Fibroblast of lung (primary cell): ENCODE data around the gene ADNP. TPM values are rescaled to one million over a fixed set of nuclear protein-coding genes. Genes with fewer than 3 reads are reported as not detected.

Experiments
- DNase-seq, 2 donors: peaks; one replicate each; pipeline versions ENCODE4 v3.0.0 to v3.0.0-alpha.2; 2010; ENCODE audit warnings: low read depth in 2 of 2
- H2AFZ ChIP-seq: 2 replicates; pipeline ENCODE4 v1.5.1; 2012; ENCODE audit warnings: low read length, control low read depth, inconsistent platforms
- H3K27ac ChIP-seq: 2 replicates; pipeline ENCODE4 v1.5.1; 2011; ENCODE audit warnings: low read length, control low read depth; ENCODE audit not compliant: insufficient read depth
- H3K27me3 ChIP-seq: 2 replicates; pipeline ENCODE4 v1.5.1; 2011; ENCODE audit warnings: mild to moderate bottlenecking, low read length; ENCODE audit not compliant: control insufficient read depth, insufficient read depth
- H3K36me3 ChIP-seq: 2 replicates; pipeline ENCODE4 v1.5.1; 2011; ENCODE audit warnings: low read length; ENCODE audit not compliant: control insufficient read depth, insufficient read depth
- H3K4me1 ChIP-seq: 2 replicates; pipeline ENCODE4 v1.5.1; 2011; ENCODE audit warnings: low read length; ENCODE audit not compliant: control insufficient read depth, insufficient read depth; ENCODE audit errors: extremely low read depth
- H3K4me2 ChIP-seq: 2 replicates; pipeline ENCODE4 v1.5.1; 2011; ENCODE audit warnings: low read length, control low read depth; ENCODE audit not compliant: insufficient read depth; ENCODE audit errors: extremely low read depth
- H3K4me3 ChIP-seq, 4 experiments: fragments of 200-600 bp in 1 of 4; sonication (generic) in 1 of 4; replicated peaks in 1 of 4; 2 replicates each; pipeline ENCODE4 v1.5.1; 2011 to 2016; ENCODE audit warnings: low read length in 4 of 4, low read depth in 3 of 4, mild to moderate bottlenecking in 3 of 4, control low read depth in 2 of 4, inconsistent platforms in 1 of 4, mixed read lengths in 1 of 4; ENCODE audit not compliant: insufficient read depth in 1 of 4; ENCODE audit errors: control extremely low read depth in 1 of 4
- H3K79me2 ChIP-seq: 2 replicates; pipeline ENCODE4 v1.5.1; 2012; ENCODE audit warnings: mild to moderate bottlenecking, low read length, inconsistent platforms; ENCODE audit not compliant: control insufficient read depth, insufficient read depth
- H3K9ac ChIP-seq: 2 replicates; pipeline ENCODE4 v1.5.1; 2011; ENCODE audit warnings: mild to moderate bottlenecking, low read length, control low read depth; ENCODE audit not compliant: insufficient read depth
- H3K9me3 ChIP-seq: 2 replicates; pipeline ENCODE4 v1.5.1; 2012; ENCODE audit warnings: low read depth, low read length; ENCODE audit not compliant: control insufficient read depth, insufficient read depth
- H4K20me1 ChIP-seq: 2 replicates; pipeline ENCODE4 v1.5.1; 2011; ENCODE audit warnings: low read length; ENCODE audit not compliant: control insufficient read depth, insufficient read depth; ENCODE audit errors: extremely low read depth
- CTCF ChIP-seq, 2 donors: IDR thresholded peaks in 1 of 2; conservative IDR thresholded peaks in 1 of 2; 1 replicate in 1 of 2; 2 replicates in 1 of 2; pipeline ENCODE4 v1.5.1; 2011 to 2012; ENCODE audit warnings: low read length in 2 of 2, control low read depth in 1 of 2, inconsistent platforms in 1 of 2, low read depth in 1 of 2, mild to moderate bottlenecking in 1 of 2
- EZH2 ChIP-seq: IDR thresholded peaks from 2 replicates; pipeline ENCODE4 v1.5.1; 2012; ENCODE audit warnings: low read length, control low read depth, mild to moderate bottlenecking; ENCODE audit errors: missing control alignments
- polyA plus RNA-seq, 2 donors: library from polyadenylated mRNA; depleted of rRNA in 1 of 2; stranded (reverse) in 1 of 2; unstranded in 1 of 2; fragments of >200 nt; gene quantifications; 2 replicates each; pipeline ENCODE4 v1.2.1, GENCODE V29; 2011 to 2012; ENCODE audit warnings: missing spikeins in 1 of 2
- total RNA-seq: library from RNA; depleted of rRNA; stranded (reverse); fragments of >200 nt; gene quantifications from 2 replicates; pipeline ENCODE4 v1.2.1, GENCODE V29; 2014

ADNP gene
- total and polyA plus RNA-seq, 2 donors (not counting 1 experiment from before 2014, with no cell fraction given) = 25.7 to 40.0 TPM

GRCh38 chr20:50915424-50915823, 15.8 kb downstream of the ADNP start:
- Histone ChIP-seq H4K20me1 (peaks cover 15% of the 10 kb centered on the region), H3K4me2 (no peak overlapping the region), H3K36me3 (no peaks in the 10 kb centered on the region), H3K4me1 (peaks cover 38% of the 10 kb centered on the region), H3K4me3 (no peak overlapping the region), H3K79me2 (peaks cover 94% of the 10 kb centered on the region), H2AFZ (no peak overlapping the region), H3K27me3 (no peaks in the 10 kb centered on the region), H3K27ac (peak overlapping the region; percentile 13), H3K9ac (no peak overlapping the region), H3K9me3 (no peaks in the 10 kb centered on the region)
- peak in 1 of 2 donors; percentile 55 for DNase-seq
- TF ChIP-seq EZH2 = no peak
- TF ChIP-seq CTCF (conservative IDR thresholded peaks at IDR 0.05 in 1 of 2, IDR thresholded peaks at IDR 0.05 in 1 of 2; ENCODE audit: low read depth in 1 of 2, low read length in 2 of 2) = no peak

- no peak for TF ChIP-seq CTCF (conservative IDR thresholded peaks at IDR 0.05 in 1 of 2, IDR thresholded peaks at IDR 0.05 in 1 of 2; ENCODE audit: low read depth in 1 of 2, low read length in 2 of 2)
- no peak for TF ChIP-seq EZH2
- Histone ChIP-seq H4K20me1 (peaks cover 11% of the 10 kb centered on the region), H3K27ac (peak overlapping the region; percentile 43), H3K4me2 (peak overlapping the region; percentile 51), H2AFZ (no peak overlapping the region), H3K4me3 (no peak overlapping the region), H3K9ac (no peak overlapping the region), H3K4me1 (peaks cover 37% of the 10 kb centered on the region), H3K36me3 (no peaks in the 10 kb centered on the region), H3K9me3 (no peaks in the 10 kb centered on the region), H3K27me3 (no peaks in the 10 kb centered on the region), H3K79me2 (peaks cover 95% of the 10 kb centered on the region)
- DNase-seq = peak; percentile 76 to 85
These were observed 17.4 kb downstream of the ADNP start for GRCh38 chr20:50913690-50914375.

- TF ChIP-seq EZH2 = no peak
- no peak for TF ChIP-seq CTCF (conservative IDR thresholded peaks at IDR 0.05 in 1 of 2, IDR thresholded peaks at IDR 0.05 in 1 of 2; ENCODE audit: low read depth in 1 of 2, low read length in 2 of 2)
- Histone ChIP-seq H3K79me2 (peaks cover 93% of the 10 kb centered on the region), H3K9ac (no peak overlapping the region), H3K9me3 (no peaks in the 10 kb centered on the region), H3K4me3 (no peak overlapping the region), H3K27ac (no peak overlapping the region), H3K4me2 (no peak overlapping the region), H4K20me1 (peaks cover 3% of the 10 kb centered on the region), H2AFZ (no peak overlapping the region), H3K36me3 (no peaks in the 10 kb centered on the region), H3K4me1 (peaks cover 28% of the 10 kb centered on the region), H3K27me3 (no peaks in the 10 kb centered on the region)
- DNase-seq = no peak
These were observed 19.5 kb downstream of the ADNP start for GRCh38 chr20:50911716-50912115.
